ENCODE measurements around the gene ZNF341. TPM values are rescaled to one million over a fixed set of nuclear protein-coding genes. Genes with fewer than 3 reads are reported as not detected.

ZNF341 gene
- total and polyA plus RNA-seq, 9 of the 15 experiments (the other 6 are each of a cell fraction or from before 2014, with no cell fraction given): 0.08 to 2.6 (median 1.0) TPM

DNA sequence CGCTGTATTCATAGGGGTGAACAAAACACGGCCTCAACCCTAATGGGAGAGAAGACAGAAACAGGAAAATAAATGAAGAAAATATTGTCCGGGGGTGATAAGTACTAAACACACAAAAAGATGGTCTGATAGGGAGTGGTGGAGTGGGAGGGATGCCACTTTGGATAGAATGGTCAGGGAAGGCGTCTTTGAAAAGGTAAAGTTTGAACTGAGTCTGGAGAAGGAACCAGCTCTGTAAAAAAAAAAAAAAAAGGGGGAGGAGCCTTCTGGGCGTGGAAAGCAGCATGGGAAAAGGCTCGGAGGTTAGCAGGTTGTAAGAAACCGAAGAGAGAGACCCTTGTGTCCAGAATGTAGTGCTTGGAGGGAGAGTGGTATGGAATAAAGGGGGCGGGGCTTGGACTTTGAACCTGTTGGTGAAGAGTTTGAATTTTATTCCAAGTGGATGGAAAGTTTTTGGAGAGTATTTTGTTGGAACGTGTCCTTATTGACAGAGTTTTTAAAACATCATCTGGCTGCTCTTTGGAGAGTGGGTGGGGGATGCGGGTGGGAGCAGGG, 81.2 kb downstream of the ZNF341 start:
- Histone ChIP-seq H3K4me1 (replicated peaks in 1 of 2; ENCODE audit: control insufficient read depth in 2 of 2, insufficient read depth in 2 of 2, low read length in 2 of 2) (peaks cover 7 to 22% of the 10 kb centered on the region in 2 experiments), H3K27ac (ENCODE audit: extremely low read depth, low read depth, low read length) (peak overlapping the region; percentile 84), H3K27me3 (ENCODE audit: control insufficient read depth in 2 of 2, insufficient read depth in 2 of 2, low read length in 2 of 2) (no peaks in the 10 kb centered on the region), H3K79me2 (ENCODE audit: control insufficient read depth, insufficient read depth, low read length) (peaks cover 66% of the 10 kb centered on the region), H3K4me3 (peak overlapping the region; percentile 92), H4K20me1 (replicated peaks; ENCODE audit: control insufficient read depth, insufficient read depth, low read length) (peaks cover 31% of the 10 kb centered on the region), H2AFZ (ENCODE audit: low read depth, low read length) (peak overlapping the region; percentile 56), H3K9me3 (replicated peaks; ENCODE audit: control insufficient read depth, insufficient read depth, low read depth, low read length) (no peaks in the 10 kb centered on the region), H3K9ac (ENCODE audit: insufficient read depth in 1 of 2, low read depth in 2 of 2, low read length in 2 of 2) (peak overlapping the region; percentile 8 to 94; a peak in 3 of 4 replicates), H3K9me1 (ENCODE audit: control insufficient read depth, insufficient read depth, low read length) (peaks cover 3% of the 10 kb centered on the region), H3K36me3 (ENCODE audit: control insufficient read depth, insufficient read depth, low read length) (peaks cover 10% of the 10 kb centered on the region; the same call in 2 of the 3 replicates), H3K4me2 (ENCODE audit: insufficient read depth, low read length) (peak overlapping the region; percentile 99)
- peak; percentile 29 to 62 (median 40) for DNase-seq (ENCODE audit: extremely low read depth in 1 of 4, low spot score in 3 of 4)
- BruUV-seq (replicated peaks): no TSS peak
- in situ Hi-C loops (cut with MboI): no loop called here
- 0 out of 3 replicates have a peak, but pooled peaks have one; percentile 13 for ATAC-seq
- FAIRE-seq: peak; percentile 66
- intact Hi-C loops (cut with micrococcal nuclease): loop anchor here (5.0 kb wide), 2 partner anchors 81 to 126 kb away; partner anchors contain the start of genes E2F1 and ZNF341
- 6% methylated on average over 10 of the region's 10 CpGs for WGBS (ENCODE audit: insufficient coverage, low coverage, missing lambda C conversion rate)
- peak; percentile 59; the same call in 1 of the 2 replicates for TF ChIP-seq HDGF (IDR thresholded peaks at IDR 0.05)
- peak; percentile 98 for TF ChIP-seq ZNF384 (IDR thresholded peaks at IDR 0.05; ENCODE audit: low read depth, low read length)
- TF ChIP-seq MAZ (CRISPR knock-in tag; conservative IDR thresholded peaks at IDR 0.05 in 1 of 2, IDR thresholded peaks at IDR 0.05 in 1 of 2): 0 out of 4 replicates have a peak, but pooled peaks of 1 of the 2 experiments have one; percentile 24
- no peak for TF ChIP-seq ILK (tag; IDR thresholded peaks at IDR 0.05; ENCODE audit: borderline replicate concordance, low read depth)
- TF ChIP-seq SIN3A (IDR thresholded peaks at IDR 0.05; ENCODE audit: borderline replicate concordance in 2 of 2, control insufficient read depth in 1 of 2, low read depth in 2 of 2, low read length in 2 of 2): peak in 1 of 2 experiments; percentile 25; a peak in 1 of 4 replicates
- CTCF ChIA-PET (ENCODE audit: low intra/inter-chr PET ratio): no interaction called here
- POLR2A ChIA-PET: interaction anchor here (1.1 to 3.3 kb wide), 3 partner anchors 12 to 23 kb away, joined by 3 to 14 read pairs (median 9); no protein-coding TSS in a partner anchor

Data from K562 (cell line).